Stimulated activated CD4-positive, alpha-beta T cell treated with anti-CD3 and anti-CD28 coated beads, Interleukin-15, amount 100 ng/mL, for 48 hours (primary cell): ENCODE measurements around the gene RMND5A.
"Not testable (repeated sequence)": the region's sequence is repeated elsewhere in the genome, so short reads cannot be mapped to it uniquely, and the experiment has no call there.

Source experiments
- DNase-seq, 2 donors: peaks; one replicate each; pipeline ENCODE4 v3.0.0-alpha.2; 2020; ENCODE audit warnings: low read depth in 2 of 2

The RMND5A gene

GRCh38 chr2:86714579-86715173, 5.4 kb upstream of the RMND5A start:
- DNase-seq: not testable (repeated sequence)

- not testable (repeated sequence) for DNase-seq
These were observed 841 bp upstream of the RMND5A start for GRCh38 chr2:86719263-86719636.

GRCh38 chr2:86720540-86721320, 639 bp downstream of the RMND5A start:
- peak; percentile 27 to 30 for DNase-seq

- DNase-seq: not testable (repeated sequence)
These were observed 5.6 kb downstream of the RMND5A start for GRCh38 chr2:86725706-86726105.

GRCh38 chr2:86732040-86732525, 12.0 kb downstream of the RMND5A start:
- not testable (repeated sequence) for DNase-seq

- not testable (repeated sequence) for DNase-seq
These were observed 12.7 kb downstream of the RMND5A start for GRCh38 chr2:86732837-86733236.

GRCh38 chr2:86733528-86733927, 13.4 kb downstream of the RMND5A start:
- DNase-seq: not testable (repeated sequence)

- not testable (repeated sequence) for DNase-seq
These were observed 14.8 kb downstream of the RMND5A start for GRCh38 chr2:86734896-86735295.

GRCh38 chr2:86739485-86739884, 19.4 kb downstream of the RMND5A start:
- DNase-seq: not testable (repeated sequence)

- DNase-seq: not testable (repeated sequence)
These were observed 19.8 kb downstream of the RMND5A start for GRCh38 chr2:86739889-86740288.

GRCh38 chr2:86741889-86742498, 21.9 kb downstream of the RMND5A start:
- not testable (repeated sequence) for DNase-seq

- DNase-seq: no peak
These were observed 24.1 kb downstream of the RMND5A start for GRCh38 chr2:86744152-86744551.

- no peak for DNase-seq
These were observed 26.8 kb downstream of the RMND5A start for GRCh38 chr2:86746939-86747338.

GRCh38 chr2:86747711-86748639, 27.9 kb downstream of the RMND5A start:
- no peak for DNase-seq

GRCh38 chr2:86750240-86750839, 30.2 kb downstream of the RMND5A start:
- no peak for DNase-seq

GRCh38 chr2:86751778-86752177, 31.7 kb downstream of the RMND5A start:
- no peak for DNase-seq

GRCh38 chr2:86752934-86753333, 32.8 kb downstream of the RMND5A start:
- DNase-seq: no peak

GRCh38 chr2:86753606-86754005, 33.5 kb downstream of the RMND5A start:
- no peak for DNase-seq

GRCh38 chr2:86758405-86758804, 38.3 kb downstream of the RMND5A start:
- no peak for DNase-seq

GRCh38 chr2:86760371-86760770, 40.3 kb downstream of the RMND5A start:
- no peak for DNase-seq

- DNase-seq: no peak
These were observed 44.7 kb downstream of the RMND5A start for GRCh38 chr2:86764661-86765309.
